Stimulated activated CD8-positive, alpha-beta memory T cell treated with anti-CD3 and anti-CD28 coated beads, Interleukin-2, amount 100 ng/mL, for 1 hour (primary cell): ENCODE data around the gene LRRC28.

Experiments used
- DNase-seq, 2 donors: peaks; one replicate each; pipeline ENCODE4 v3.0.0-alpha.2; 2020; ENCODE audit warnings: low read depth in 2 of 2

The LRRC28 gene

DNA sequence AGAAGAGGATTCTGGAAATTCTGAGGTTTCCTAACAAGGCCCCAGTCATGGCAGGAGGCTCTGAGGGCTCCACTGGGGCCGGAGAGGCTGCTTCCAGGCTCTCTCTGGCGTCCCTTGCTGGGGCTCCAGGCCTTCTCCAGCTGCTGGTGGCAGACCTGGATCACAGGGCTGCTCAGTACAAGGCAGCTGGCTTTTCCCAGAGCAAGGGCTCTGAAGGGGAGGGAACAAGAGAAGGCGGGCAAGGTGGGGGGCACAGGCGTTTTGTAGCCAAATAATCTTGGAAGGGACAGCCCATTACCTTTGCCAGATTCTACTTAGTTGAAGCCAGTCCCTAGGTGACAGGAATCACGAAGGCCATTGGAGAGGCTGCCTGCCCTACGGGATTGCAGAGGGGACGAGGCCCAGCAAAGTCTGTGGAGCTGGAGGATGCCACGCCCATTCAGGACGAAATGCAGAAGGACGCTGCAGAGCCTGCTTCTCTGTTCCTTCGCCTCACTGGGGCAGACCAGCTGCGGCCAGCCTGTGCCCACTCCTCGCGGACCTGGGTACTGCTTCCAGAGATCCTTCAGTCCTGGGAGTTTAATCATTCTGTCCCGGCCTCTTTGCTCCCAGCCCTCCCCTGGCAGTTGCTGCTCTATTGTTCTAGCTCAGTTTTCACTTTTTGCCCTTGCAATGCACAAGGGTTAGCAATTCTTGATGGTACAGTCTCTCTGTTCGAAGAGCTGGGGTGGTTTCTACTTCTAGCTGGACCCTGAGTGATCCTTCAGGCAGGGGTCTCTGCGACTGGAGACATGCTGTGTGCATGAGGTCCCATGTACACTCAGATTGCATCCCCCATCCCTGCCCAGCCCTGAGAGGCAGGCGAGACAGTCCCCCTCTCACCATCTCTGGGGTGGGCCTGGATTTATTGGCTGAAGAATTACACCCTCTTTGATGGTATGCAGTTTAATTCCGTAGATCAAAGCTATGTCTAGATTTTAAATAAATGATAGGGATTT is 165.2 kb downstream of the LRRC28 start:
- no peak for DNase-seq

DNA sequence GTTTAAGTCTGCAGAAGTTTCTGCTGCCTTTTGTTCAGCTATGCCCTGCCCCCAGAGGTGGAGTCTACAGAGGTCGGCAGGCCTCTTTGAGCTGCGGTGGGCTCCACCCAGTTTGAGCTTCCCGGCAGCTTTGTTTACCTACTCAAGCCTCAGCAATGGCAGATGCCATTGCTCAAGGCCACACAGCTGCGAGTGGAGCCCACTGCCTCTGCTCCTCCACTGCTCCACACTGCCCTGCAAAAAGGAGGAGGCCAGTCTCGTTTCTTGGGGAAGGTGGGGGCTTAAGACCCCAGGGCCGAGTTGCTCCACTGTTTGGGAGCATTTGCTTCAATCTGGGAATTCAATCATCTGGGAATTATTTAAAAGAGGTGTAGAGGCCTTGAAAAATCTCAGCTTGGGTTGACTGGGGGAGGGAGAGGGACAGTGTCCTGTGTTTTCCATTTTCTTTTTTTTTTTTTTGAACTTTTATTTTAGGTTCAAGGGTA is 169.9 kb downstream of the LRRC28 start:
- DNase-seq: peak; percentile 20 to 22

DNA sequence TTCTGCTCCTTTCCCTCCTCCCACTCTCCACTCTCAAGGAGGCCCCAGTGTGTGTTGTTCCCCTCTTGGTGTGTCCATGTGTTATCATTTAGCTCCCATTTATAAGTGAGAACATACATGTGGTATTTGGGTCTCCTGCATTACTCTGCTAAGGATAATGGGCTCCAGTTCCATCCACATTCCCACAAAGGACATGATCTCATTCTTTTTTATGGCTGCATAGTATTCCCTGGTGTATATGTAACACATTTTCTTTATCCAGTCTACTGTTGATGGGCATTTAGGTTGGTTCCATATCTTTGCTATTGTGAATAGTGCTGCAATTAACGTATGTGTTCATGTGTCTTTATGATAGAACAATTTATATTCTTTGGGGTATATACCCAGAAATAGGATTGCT is 170.5 kb downstream of the LRRC28 start:
- DNase-seq: no peak

DNA sequence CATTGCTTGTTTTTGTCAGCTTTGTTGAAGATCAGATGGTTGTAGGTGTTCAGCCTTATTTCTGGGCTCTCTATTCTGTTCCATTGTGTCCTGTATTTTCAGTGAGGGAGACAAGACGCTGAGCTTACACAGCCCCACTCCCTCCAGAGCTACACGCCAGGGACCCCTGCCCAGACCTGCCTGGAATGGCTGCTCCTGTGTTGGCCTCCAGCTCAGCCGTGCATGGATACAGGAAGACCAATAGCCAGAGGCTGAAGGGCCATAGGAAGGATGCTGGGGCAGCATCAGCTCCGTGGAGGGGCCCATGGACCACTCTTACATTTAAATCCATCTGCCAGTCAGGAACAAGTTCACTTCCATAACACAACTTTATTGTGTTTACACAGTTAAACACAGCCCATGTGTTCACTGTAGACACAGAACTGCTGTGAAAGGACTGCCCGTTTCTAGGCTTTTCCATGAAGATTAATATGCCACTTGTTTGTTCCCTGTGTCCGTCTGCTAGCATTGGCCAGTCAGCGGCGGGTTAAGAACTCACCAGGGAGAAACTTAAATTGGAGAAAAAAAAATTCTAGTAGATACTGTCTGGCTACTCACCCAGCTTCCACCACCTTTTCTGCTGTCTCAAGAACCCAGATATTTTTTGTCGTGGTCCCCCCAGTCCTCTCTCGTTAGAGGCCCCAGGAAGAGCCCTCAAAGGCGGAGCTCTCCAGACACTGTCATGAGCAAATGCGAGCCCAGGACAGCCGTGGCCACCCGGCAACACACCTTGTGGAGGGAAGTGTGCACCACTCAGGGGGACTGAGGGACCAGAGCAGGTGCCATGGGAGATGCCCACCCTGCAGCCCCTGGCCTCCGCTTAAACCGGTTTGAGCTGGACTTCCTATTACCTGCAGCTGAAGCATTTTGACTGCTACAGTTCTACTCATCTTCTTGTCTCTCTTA is 172.2 kb downstream of the LRRC28 start:
- DNase-seq: no peak

DNA sequence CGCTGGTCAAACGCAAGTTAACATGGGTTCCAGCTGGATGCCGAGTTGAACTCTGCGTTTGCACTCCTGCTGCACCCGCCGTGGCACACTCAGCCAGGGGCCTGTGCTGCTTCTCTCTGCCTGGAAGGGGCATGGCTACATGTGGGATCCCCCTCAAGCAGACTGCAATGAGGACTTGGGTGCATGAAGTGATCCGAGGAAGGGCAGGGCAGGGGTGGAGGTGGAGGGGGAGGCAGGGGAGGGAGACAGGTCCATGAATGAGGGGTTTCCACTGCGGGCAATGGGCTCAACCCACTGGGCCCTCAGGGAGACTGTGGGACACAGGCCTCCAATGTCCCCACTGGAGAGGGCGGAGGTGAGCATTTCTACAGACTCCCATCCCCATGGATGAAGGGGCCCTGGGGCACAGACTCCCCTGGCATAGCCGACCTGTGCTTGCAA is 172.9 kb downstream of the LRRC28 start:
- no peak for DNase-seq

DNA sequence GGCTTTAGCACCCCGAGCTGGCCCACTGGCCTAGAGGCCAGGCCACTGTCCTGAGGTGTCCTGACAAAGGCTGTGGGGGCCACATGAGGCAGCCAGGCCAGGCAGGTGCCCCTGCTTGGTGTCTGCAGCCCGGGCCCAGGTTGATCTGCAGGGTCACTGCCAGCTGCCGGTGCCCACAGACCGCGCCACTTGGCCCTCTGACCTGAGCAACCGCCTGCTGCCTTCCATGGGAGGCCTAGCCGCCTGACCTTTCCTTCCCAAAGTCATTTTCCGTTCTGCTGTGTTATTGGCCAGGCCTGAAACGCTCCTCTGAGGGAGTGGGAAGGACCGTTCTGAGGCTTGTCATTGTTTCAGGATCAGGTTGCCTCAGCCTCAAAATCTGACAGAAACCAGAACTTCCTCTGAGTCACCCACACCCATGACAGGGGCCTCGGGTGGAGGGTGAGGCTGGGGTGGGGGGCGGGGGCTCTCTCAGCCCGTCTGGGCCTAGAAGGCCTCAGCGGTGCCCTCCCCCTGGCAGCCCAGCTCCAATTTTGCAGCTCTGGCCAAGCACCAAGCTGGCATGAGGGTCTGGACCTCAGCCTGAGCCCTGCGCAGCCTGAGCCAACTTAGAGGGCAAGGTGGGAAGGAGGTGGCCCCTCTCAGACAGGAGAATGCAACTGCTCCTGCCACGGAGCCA is 173.8 kb downstream of the LRRC28 start:
- peak in 1 of 2 donors; percentile 22 for DNase-seq

DNA sequence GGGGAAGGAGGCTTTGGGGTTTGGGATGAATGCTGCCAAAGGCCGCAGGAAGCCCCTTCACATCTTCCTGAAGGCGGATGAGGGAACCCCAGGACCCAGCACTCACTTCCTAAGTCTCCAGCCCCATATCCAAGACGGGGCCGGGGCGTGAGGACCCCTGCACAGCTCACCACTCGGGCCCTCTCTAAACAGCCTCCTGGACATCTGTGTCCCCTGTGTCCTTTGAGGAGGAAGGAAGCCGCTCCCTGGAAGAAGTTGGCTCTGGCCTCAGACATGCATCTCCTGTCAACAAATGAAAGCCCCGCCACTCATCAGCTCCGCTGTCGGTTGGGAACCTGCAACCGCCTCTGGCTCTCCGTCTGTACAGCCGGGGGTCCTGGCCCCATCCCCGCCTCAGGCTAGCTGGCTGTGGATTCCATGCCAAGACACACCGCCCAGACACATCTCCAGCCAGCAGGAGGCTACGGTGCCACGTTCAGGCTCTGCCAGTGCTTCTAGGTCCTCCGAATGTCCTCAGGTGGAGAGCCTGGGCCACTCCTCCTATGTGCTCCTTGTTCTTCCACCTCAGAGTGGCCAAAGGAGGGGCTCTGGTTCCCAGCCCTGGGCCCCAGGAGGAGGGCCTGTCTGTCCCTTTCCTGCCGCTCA is 174.5 kb downstream of the LRRC28 start:
- no peak for DNase-seq

DNA sequence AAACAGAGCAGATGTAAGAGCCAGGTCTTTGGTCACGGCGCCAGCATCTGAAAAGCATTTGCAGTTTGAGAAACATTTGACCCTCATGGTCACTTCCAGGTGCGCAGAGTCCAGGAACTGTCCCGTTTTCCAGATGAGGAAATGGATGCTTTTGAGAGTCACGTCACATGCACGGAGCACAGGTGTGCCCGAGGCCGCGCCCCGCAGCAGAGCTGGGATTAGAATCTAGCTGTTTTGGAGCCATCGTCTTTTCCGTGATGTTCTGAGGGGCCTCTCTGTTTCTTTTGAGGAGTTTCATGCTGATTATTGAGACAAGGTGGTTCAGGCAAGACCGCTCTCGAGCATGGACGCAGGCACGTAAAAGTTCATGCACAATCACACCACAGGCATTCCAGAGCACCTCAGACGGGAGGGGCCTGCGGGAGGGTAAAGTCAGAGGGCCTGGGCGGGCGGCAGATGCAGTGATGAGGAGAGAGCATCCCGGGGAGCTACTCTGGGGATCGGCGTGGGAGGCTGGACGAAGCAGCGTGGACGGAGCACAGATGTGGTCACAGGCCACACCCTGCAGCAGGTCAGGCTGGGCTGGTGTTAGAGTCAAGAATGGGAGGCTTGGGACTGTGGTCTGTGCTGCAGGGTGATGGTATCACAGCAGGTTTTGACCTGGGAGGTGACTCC is 175.3 kb downstream of the LRRC28 start:
- no peak for DNase-seq

DNA sequence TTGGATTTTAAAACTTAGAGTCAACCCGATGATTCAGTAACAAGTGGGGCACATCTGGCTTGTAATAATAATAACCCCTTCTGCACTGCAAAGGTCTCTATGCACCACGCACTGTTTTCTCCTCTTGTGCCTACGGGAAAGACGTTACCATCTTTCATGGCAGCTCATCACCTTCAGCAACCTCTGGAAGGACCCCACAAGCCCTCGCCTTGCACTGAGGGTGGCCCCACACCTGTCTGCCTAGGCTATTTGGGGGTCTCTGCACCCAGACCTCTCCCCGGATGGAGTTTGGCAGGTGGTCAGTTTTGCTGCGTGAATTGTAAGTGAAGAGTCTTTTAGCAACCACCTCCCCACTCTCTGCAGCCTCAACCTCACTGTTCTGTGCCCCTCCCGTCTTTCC is 175.9 kb downstream of the LRRC28 start:
- no peak for DNase-seq

DNA sequence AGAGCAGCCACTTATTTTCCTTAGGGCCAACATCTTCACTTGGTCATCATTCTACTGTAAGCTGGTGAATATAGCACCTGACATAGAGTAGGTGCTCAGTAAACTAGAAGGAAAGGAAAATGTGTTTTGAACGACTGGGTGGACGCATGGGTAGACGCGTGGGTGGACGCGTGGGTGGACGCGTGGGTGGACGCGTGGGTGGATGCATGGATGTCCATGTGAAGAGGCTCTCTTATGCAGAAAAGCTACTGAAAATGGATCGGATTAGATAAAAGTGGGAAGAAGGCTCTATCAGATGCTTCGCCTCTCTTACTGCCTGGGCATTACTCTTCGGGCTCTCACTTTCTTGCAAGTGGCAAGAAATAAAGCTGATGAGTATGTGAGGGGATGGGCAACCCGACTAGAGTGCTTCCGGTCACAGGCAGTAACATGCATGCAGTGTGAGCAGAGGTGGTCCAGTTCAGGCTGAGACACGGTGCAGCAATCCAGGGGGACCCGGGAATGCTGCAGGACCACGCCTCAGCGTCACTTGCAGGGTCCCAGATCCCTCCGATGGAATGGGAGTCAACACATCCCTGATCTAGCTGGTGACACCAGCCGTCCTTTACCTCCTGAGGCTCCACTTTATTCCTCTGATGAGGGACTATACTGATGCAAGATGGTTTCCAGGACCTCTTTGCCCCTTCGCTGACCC is 176.5 kb downstream of the LRRC28 start:
- DNase-seq: no peak

DNA sequence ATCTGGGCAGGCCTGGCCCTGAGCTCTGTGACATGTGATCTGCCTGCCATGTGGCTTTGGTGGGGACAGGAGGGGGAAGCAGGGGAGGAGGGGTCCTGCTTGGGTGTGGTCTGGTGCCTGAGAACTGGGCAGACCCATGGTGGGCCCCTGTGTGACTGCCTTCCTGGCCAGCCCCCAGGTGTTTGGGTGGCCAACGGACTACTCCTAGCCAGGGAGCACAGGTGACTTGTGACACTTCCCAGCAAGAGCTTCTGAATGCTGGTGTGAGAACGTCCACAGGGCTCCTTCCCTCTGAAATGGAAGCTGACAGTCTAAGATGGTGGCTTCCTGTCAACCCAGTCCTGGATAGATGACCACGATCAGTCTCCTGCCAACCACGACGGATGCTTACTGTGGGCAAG is 178.4 kb downstream of the LRRC28 start:
- no peak for DNase-seq

DNA sequence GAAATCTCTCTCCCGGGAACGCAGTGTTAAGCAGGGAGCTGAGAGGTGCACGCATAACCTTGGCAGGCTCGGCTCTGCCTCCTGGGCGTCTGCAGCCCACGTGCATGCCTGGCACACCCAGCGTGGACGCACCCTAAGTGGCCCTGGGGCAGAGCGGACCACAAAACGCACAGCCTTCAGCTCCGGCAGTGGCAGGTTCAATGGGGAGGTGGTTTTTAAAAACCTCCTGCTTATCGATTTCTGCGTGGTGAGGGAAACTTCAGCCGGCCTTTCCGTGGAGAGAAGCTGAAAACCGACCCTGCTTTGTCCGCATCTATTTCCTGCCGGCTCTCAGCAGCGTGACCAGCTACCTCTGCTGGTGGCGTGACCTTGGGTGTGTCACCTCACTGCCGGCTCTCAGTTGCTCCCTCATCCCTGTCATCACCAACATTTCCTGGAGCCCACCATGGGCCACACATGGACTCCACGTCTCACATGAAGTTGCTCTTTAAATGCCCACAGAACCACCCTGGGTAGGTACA is 179.7 kb downstream of the LRRC28 start:
- no peak for DNase-seq

DNA sequence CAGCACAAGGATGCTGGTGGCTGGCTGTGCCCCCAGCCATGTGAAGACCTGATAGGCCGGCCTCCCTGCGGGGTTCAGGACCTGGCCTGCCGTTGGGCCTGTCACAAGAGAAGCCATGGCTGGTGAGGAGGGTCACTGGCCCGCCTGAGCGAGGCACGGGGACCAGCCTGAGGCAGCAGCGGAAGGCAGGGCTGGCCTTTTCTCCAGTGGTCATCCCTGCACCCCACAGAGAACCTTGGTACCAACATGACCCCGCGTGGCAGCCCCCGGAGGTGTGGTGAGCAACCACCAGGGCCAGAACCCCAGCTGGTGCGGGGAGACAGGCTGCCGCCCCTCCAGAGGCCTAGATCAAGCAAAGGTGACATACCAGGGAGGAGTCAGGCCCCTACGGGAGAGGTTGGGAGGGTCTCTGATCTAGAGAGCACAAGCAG is 180.4 kb downstream of the LRRC28 start:
- no peak for DNase-seq

DNA sequence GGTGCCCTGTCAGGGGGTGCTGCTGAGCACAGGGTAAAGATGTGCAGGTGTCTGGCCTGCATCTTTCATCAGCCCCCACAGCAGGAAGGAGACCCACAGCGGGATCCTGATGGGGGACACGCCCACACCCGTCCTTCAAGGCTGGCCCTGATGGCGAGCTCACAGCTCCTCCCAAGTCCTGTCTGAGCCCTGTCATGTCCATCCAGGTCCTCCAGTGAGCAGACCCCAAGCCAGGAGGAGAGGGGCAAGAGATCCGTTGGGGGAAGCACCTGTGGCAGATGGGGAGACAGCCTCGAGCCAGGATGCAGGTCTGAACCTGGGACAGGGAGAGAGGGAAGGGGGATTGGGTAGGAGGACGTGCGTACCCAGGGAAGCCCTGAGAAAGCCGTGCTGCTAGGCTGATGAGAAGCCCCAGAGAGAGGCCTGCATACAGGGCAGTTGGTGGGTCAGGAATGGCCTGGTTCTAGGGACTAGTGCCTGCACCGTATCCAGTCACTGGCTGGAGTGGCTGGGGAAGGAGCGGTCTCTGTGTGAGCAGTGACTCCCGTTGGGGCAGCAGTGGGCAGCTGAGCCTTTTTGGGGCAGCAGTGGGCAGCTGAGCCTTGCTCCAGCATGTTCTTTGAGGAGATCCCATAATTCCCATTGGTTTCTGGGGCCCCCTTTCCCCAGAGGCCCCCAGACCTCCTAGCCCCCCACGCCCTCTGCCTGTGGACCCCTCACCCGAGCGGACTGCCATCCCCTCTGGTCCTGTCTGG is 181.2 kb downstream of the LRRC28 start:
- no peak for DNase-seq

DNA sequence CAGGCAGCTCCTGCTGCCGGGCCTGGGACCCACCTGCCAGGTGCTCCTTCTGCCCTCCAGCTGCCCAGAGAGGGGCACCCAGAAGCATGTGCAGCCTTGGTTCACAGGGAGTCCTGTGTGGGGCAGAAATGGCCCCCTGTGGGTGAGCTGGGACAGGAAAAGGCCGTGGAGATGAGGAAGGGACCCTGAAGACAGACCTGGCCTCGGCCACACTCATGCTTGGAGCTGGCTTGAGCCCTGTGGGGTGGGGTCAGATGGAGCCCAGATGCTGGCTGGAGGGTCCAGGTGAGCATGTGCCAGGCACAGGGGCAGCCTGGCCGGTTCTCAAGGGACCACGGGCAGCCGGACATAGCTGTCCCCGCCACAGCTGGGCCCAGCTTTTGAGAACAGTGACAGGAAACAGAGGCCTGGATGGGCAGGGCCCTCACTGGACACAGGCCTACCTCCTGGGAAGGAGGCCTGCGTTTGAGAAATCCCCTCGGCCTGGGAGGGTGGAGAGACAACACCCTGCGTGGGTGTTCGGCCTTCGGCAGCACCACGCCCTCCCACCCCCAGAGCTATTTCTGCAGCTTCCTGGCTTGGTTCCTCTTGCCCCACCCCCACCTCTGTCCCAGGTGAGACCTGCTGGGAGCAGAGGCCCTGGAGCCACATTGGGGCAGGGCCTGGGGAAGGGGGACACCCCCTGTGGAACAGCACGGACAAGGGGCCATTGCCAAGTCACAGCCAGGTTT is 181.9 kb downstream of the LRRC28 start:
- no peak for DNase-seq

DNA sequence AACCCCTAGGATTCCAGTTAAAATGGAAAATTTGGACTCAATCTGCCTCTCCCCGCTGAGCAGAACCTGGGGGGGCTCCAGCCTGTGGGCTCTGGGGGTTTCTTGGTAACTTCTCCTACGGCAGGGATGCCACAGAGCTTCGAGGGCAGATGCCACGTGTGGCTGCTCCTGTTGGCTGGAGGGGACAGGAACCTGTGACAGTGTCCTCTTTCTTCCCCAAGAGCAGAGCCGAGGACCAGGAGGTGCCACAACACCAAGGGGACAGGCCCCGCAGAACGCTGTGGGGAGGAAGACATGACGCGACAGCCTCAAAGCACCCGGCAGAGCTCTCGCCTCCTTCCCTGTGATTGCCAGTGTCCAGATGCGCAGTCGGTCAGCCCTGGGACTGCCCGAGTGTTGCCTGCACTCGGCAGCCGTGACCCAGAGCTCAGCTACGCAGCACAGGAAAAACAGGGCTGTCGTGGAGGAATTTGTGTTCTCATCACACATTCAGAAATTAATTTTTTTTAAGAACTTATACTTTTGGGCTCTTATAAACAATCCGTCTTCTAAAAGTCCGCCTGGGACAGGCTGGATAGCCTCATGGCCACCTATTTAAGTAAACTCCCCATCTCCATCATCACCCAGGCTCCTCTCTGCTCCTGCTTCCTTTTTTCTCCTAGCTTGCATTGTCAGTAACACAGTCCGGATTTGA is 182.6 kb downstream of the LRRC28 start:
- no peak for DNase-seq

DNA sequence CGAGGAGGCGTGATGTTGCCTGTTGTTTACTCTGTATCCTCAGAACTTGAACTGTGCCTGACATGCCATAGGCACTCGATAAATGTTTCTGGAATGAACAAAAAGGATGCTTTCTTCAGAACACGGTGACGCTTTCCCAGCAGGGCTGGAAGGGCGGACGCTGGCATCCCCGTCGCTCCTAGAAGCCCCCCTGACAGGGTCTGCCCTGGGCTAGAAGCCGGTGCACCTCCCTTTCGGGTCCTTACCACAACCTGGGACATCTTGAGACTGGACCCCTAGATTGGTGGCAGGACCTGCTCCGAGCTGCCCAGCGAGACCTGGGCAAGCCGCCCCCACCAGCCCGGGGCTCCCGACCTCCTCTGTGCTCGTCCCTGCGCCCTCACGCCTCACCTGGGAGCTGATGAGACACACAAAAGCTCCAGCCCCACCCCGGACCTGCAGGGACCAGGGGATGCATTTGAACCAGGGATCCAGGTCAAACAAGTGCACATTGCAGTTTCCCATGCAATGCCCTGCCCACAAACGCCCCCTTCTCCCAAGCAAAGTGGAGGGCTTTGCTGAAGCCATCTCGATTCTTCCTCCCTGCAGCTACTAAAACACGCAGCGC is 183.3 kb downstream of the LRRC28 start:
- DNase-seq: no peak
